ENCODE data around the gene ATXN2L.
"Not testable (repeated sequence)": the region's sequence is repeated elsewhere in the genome, so short reads cannot be mapped to it uniquely, and the experiment has no call there.

- TF ChIP-seq CTCF (conservative IDR thresholded peaks at IDR 0.05; ENCODE audit: low read depth, low read length); EZH2 (IDR thresholded peaks at IDR 0.05; ENCODE audit: borderline replicate concordance, low read depth, low read length, poor library complexity, severe bottlenecking): not testable (repeated sequence)
Observed at GRCh38 chr16:28802235-28803019, 20.4 kb upstream of the ATXN2L start.

Measured in A673 (cell line).